ENCODE measurements around the gene RANGRF.
"Not testable (repeated sequence)": the region's sequence is repeated elsewhere in the genome, so short reads cannot be mapped to it uniquely, and the experiment has no call there.

DNA sequence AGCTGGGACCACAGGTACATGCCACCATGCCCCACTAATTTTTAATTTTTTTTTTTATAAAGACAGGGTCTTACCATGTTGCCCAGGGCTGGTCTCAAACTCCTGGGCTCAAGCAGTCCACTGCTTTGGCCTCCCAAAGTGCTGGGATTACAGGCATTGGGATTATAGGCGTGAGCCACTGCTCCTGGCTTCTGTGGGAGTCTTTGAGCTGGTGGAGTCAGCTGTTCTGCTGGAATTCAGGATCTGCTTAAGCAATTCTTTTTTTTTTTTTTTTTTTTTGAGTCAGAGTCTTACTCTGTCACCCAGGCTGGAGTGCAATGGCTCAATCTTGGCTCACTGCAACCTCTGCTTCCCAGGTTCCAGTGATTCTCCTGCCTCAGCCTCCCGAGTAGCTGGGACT is 37.1 kb upstream of the RANGRF start:
- TF ChIP-seq, protein P1, sequence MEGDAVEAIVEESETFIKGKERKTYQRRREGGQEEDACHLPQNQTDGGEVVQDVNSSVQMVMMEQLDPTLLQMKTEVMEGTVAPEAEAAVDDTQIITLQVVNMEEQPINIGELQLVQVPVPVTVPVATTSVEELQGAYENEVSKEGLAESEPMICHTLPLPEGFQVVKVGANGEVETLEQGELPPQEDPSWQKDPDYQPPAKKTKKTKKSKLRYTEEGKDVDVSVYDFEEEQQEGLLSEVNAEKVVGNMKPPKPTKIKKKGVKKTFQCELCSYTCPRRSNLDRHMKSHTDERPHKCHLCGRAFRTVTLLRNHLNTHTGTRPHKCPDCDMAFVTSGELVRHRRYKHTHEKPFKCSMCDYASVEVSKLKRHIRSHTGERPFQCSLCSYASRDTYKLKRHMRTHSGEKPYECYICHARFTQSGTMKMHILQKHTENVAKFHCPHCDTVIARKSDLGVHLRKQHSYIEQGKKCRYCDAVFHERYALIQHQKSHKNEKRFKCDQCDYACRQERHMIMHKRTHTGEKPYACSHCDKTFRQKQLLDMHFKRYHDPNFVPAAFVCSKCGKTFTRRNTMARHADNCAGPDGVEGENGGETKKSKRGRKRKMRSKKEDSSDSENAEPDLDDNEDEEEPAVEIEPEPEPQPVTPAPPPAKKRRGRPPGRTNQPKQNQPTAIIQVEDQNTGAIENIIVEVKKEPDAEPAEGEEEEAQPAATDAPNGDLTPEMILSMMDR (conservative IDR thresholded peaks at IDR 0.05), result not testable (repeated sequence)
- TF ChIP-seq EZH2 (IDR thresholded peaks at IDR 0.05; ENCODE audit: low read depth), result not testable (repeated sequence)
